GM18526 (cell line): ENCODE measurements around the gene LRRFIP1.

Experiments
- POLR2A ChIP-seq: IDR thresholded peaks from 3 replicates; pipeline ENCODE4 v1.6.1; 2011; ENCODE audit not compliant: insufficient read length; ENCODE audit errors: extremely low read depth

The LRRFIP1 gene

GRCh38 chr2:237673130-237674001, 46.0 kb downstream of the LRRFIP1 start:
- peak; percentile 30 for TF ChIP-seq POLR2A

- TF ChIP-seq POLR2A = peak; percentile 31
Observed at GRCh38 chr2:237674731-237675276, 47.4 kb downstream of the LRRFIP1 start.

- no peak for TF ChIP-seq POLR2A
Observed at GRCh38 chr2:237675316-237675715, 47.9 kb downstream of the LRRFIP1 start.

- no peak for TF ChIP-seq POLR2A
Observed at GRCh38 chr2:237680702-237681478, 53.5 kb downstream of the LRRFIP1 start.

- no peak for TF ChIP-seq POLR2A
Observed at GRCh38 chr2:237682151-237682550, 54.8 kb downstream of the LRRFIP1 start.

- TF ChIP-seq POLR2A = no peak
Observed at GRCh38 chr2:237682856-237683670, 55.7 kb downstream of the LRRFIP1 start.

- no peak for TF ChIP-seq POLR2A
Observed at GRCh38 chr2:237685408-237685807, 58.0 kb downstream of the LRRFIP1 start.

GRCh38 chr2:237686659-237687136, 59.3 kb downstream of the LRRFIP1 start:
- TF ChIP-seq POLR2A = no peak

- TF ChIP-seq POLR2A = no peak
Observed at GRCh38 chr2:237688081-237688480, 60.7 kb downstream of the LRRFIP1 start.

GRCh38 chr2:237689336-237690131, 62.1 kb downstream of the LRRFIP1 start:
- TF ChIP-seq POLR2A = no peak

GRCh38 chr2:237691029-237691907, 63.9 kb downstream of the LRRFIP1 start:
- TF ChIP-seq POLR2A = peak; percentile 33

GRCh38 chr2:237691908-237692600, 64.7 kb downstream of the LRRFIP1 start:
- peak; percentile 63 for TF ChIP-seq POLR2A

GRCh38 chr2:237692601-237693290, 65.4 kb downstream of the LRRFIP1 start:
- TF ChIP-seq POLR2A = no peak
